Uterus (tissue), 4 donors: ENCODE results near the gene ZSCAN30. TPM values are rescaled to one million over a fixed set of nuclear protein-coding genes. Genes with fewer than 3 reads are reported as not detected.
A peak's percentile ranks its signal among the peaks of the same experiment; 100 is the strongest.
"Not testable (repeated sequence)": the region's sequence is repeated elsewhere in the genome, so short reads cannot be mapped to it uniquely, and the experiment has no call there.

Source experiments
- DNase-seq, 2 donors: peaks; one replicate each; pipeline ENCODE4 v3.0.0-alpha.2; 2019 to 2020
- H3K27ac ChIP-seq, 2 donors: fragments of 200-600 bp; sonication (generic); 1 replicate in 1 of 2; 2 replicates in 1 of 2; pipeline ENCODE4 v1.5.1; 2016 to 2018
- H3K27me3 ChIP-seq, 2 donors: fragments of 200-600 bp; sonication (generic); one replicate each; pipeline ENCODE4 v1.5.1; 2018 to 2019; ENCODE audit warnings: control low read depth in 1 of 2
- H3K36me3 ChIP-seq, 2 donors: fragments of 200-600 bp; sonication (generic); one replicate each; pipeline ENCODE4 v1.5.1; 2019; ENCODE audit warnings: control low read depth in 1 of 2
- H3K4me1 ChIP-seq, 2 donors: fragments of 200-600 bp; sonication (generic); one replicate each; pipeline ENCODE4 v1.5.1; 2018 to 2019; ENCODE audit warnings: control low read depth in 1 of 2
- H3K4me3 ChIP-seq, 2 donors: fragments of 200-600 bp; sonication (generic); 1 replicate in 1 of 2; 2 replicates in 1 of 2; pipeline ENCODE4 v1.5.1; 2018 to 2019; ENCODE audit warnings: mild to moderate bottlenecking in 1 of 2
- H3K9me3 ChIP-seq, 2 donors: fragments of 200-600 bp; sonication (generic); one replicate each; pipeline ENCODE4 v1.5.1; 2019; ENCODE audit warnings: control low read depth in 1 of 2
- CTCF ChIP-seq, 4 experiments: fragments of 200-600 bp in 2 of 4; fragments of 450-650 bp in 2 of 4; sonication (generic) in 2 of 4; IDR thresholded peaks; one replicate each; pipeline ENCODE4 v1.5.1; 2016 to 2019; ENCODE audit warnings: antibody characterized with exemption in 4 of 4, mild to moderate bottlenecking in 2 of 4, moderate library complexity in 1 of 4
- POLR2A ChIP-seq, 2 donors: fragments of 450-650 bp; IDR thresholded peaks; one replicate each; pipeline ENCODE4 v1.6.1; 2016; ENCODE audit warnings: antibody characterized with exemption in 2 of 2, mild to moderate bottlenecking in 1 of 2, moderate library complexity in 1 of 2
- intact Hi-C: fragments of 100-400 bp; cut with DNase I; formaldehyde crosslinking; loops from one replicate; pipeline ENCODE4 v1.15.1; 2023; ENCODE audit warnings: low total_unique reads
- total RNA-seq, 4 donors: library from RNA; depleted of rRNA in 3 of 4; stranded (reverse); fragments of >200 nt in 3 of 4; gene quantifications; one replicate each; pipeline versions ENCODE4 v1.1.0 to v1.2.4, GENCODE V29; 2014 to 2023
- donor health status: DM: yes; HTN: yes; CAD: no.

The ZSCAN30 gene
- total RNA-seq, 4 donors from 2014 or later: 5.0 to 40.3 (median 17.8) TPM

DNA sequence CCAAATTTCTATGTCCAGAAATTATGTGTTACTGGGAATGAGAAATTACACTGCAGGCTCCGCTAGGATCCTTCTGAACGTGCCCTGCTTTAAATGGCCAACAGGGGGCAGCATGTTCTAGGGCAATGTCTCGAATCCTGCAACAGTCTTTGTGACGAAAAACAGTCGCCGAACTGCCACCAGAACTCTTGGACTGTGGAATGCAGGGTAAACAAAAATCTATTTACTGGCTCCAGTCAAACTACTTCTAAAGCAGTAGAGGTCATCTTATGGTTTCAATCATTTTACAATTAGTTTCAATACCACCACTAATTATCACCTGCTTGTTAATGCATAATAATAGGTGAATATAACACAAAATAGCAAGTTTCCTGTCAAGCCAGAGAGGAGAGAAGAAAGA is 59.0 kb downstream of the ZSCAN30 start:
- H3K27me3 ChIP-seq: no peaks in the 10 kb centered on the region
- H3K9me3 ChIP-seq: no peaks in the 10 kb centered on the region
- intact Hi-C loops: no loop called here
- no peaks in the 10 kb centered on the region for H3K36me3 ChIP-seq
- TF ChIP-seq POLR2A (IDR thresholded peaks at IDR 0.05) (no peak), CTCF (IDR thresholded peaks at IDR 0.05) (peak; percentile 71 to 89 (median 78))
- peak; percentile 71 to 75 for DNase-seq
- no peaks in the 10 kb centered on the region for H3K4me1 ChIP-seq
- H3K27ac ChIP-seq: no peak overlapping the region
- H3K4me3 ChIP-seq: no peak overlapping the region

- H3K27ac ChIP-seq: no peak overlapping the region
- no peaks in the 10 kb centered on the region for H3K36me3 ChIP-seq
- no peaks in the 10 kb centered on the region for H3K27me3 ChIP-seq
- TF ChIP-seq POLR2A (IDR thresholded peaks at IDR 0.05) (no peak), CTCF (IDR thresholded peaks at IDR 0.05) (no peak)
- H3K4me1 ChIP-seq: no peaks in the 10 kb centered on the region
- H3K4me3 ChIP-seq: no peak overlapping the region
- intact Hi-C loops: no loop called here
- DNase-seq: no peak
- H3K9me3 ChIP-seq: no peaks in the 10 kb centered on the region
Measured at GRCh38 chr18:35227254-35227653, 62.8 kb downstream of the ZSCAN30 start.

DNA sequence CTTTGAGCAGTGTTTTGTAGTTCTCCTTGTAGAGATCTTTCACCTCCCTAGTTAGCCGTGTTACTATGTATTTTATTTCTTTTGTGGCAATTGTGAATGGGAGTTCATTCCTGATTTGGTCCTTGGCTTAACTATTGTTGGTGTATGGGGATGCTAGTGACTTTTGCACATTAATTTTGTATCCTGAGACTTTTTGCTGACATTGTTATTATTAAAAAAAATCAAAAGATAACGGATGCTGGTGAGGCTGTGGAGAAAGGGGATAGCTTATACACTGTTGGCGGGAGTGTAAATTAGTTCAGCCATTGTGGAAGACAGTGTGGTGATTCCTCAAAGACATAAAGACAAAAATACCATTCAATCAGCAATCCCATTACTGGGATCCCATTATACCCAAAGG is 66.2 kb downstream of the ZSCAN30 start:
- intact Hi-C loops: no loop called here
- TF ChIP-seq POLR2A (IDR thresholded peaks at IDR 0.05): no peak
- TF ChIP-seq CTCF (IDR thresholded peaks at IDR 0.05): no peak
- Histone ChIP-seq H3K27me3 (no peaks in the 10 kb centered on the region), H3K36me3 (no peaks in the 10 kb centered on the region), H3K9me3 (no peaks in the 10 kb centered on the region), H3K4me1 (no peaks in the 10 kb centered on the region), H3K27ac (no peak overlapping the region), H3K4me3 (no peak overlapping the region)
- no peak for DNase-seq

DNA sequence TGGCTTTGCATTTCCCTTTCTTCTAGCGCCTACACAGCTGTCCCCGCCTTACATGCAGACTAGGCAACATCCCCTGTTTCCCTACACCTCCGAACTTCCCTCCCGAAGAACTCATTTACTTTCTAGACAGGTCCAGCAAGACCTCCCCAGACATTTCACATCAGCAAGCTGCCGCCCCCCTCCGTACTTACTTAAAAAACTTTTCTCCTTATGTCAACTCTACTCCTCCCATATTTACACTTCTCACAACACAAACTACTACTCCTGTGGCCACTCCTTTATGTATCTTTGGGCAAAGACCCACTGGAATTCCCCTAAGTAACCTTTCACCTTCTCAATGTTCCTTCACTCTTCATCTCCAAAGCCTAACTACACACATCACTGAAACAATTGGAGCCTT is 69.6 kb downstream of the ZSCAN30 start:
- intact Hi-C loops: no loop called here
- no peak for DNase-seq
- TF ChIP-seq CTCF (IDR thresholded peaks at IDR 0.05) (no peak), POLR2A (IDR thresholded peaks at IDR 0.05) (no peak)

GRCh38 chr18:35219331-35219730 is 70.7 kb downstream of the ZSCAN30 start:
- H3K4me1 ChIP-seq, H3K9me3 ChIP-seq: not testable (repeated sequence)

More for the DNA sequence above, 69.6 kb downstream of the ZSCAN30 start:
- Histone ChIP-seq H3K4me3 (no peak overlapping the region), H3K27ac (no peak overlapping the region), H3K9me3 (no peaks in the 10 kb centered on the region), H3K4me1 (no peaks in the 10 kb centered on the region), H3K27me3 (no peaks in the 10 kb centered on the region), H3K36me3 (no peaks in the 10 kb centered on the region)

GRCh38 chr18:35216611-35217010 is 73.4 kb downstream of the ZSCAN30 start:
- H3K4me1 ChIP-seq, H3K36me3 ChIP-seq, H3K27ac ChIP-seq, H3K4me3 ChIP-seq, intact Hi-C loops, H3K27me3 ChIP-seq, DNase-seq, H3K9me3 ChIP-seq: not testable (repeated sequence)

More at GRCh38 chr18:35219331-35219730, 70.7 kb downstream of the ZSCAN30 start:
- intact Hi-C loops, H3K27me3 ChIP-seq, H3K4me3 ChIP-seq, DNase-seq, H3K27ac ChIP-seq, H3K36me3 ChIP-seq: not testable (repeated sequence)
